Stimulated activated CD4-positive, alpha-beta T cell treated with anti-CD3 and anti-CD28 coated beads, Interleukin-1b, Interleukin-23, amount 100 ng/mL, for 48 hours (primary cell): ENCODE measurements around the gene RER1.

Experiments used
- DNase-seq: peaks from one replicate; pipeline ENCODE4 v3.0.0-alpha.2; 2020

The RER1 gene

GRCh38 chr1:2392686-2393085 lies 1.0 kb downstream of the RER1 start:
- DNase-seq = no peak

GRCh38 chr1:2393471-2393877 lies 1.8 kb downstream of the RER1 start:
- no peak for DNase-seq

GRCh38 chr1:2394220-2394619 lies 2.6 kb downstream of the RER1 start:
- DNase-seq = no peak

GRCh38 chr1:2394761-2395160 lies 3.1 kb downstream of the RER1 start:
- no peak for DNase-seq

- no peak for DNase-seq
Measured at GRCh38 chr1:2395245-2395644, 3.6 kb downstream of the RER1 start.

GRCh38 chr1:2396059-2396458 lies 4.4 kb downstream of the RER1 start:
- no peak for DNase-seq

- no peak for DNase-seq
Measured at GRCh38 chr1:2396476-2396875, 4.8 kb downstream of the RER1 start.

GRCh38 chr1:2397007-2397679 lies 5.5 kb downstream of the RER1 start:
- no peak for DNase-seq

GRCh38 chr1:2398871-2399270 lies 7.2 kb downstream of the RER1 start:
- DNase-seq = no peak

- no peak for DNase-seq
Measured at GRCh38 chr1:2399890-2400575, 8.4 kb downstream of the RER1 start.

- DNase-seq = no peak
Measured at GRCh38 chr1:2400576-2400909, 8.9 kb downstream of the RER1 start.

GRCh38 chr1:2400950-2401649 lies 9.5 kb downstream of the RER1 start:
- DNase-seq = no peak

- no peak for DNase-seq
Measured at GRCh38 chr1:2402420-2402819, 10.8 kb downstream of the RER1 start.

- no peak for DNase-seq
Measured at GRCh38 chr1:2403273-2403672, 11.6 kb downstream of the RER1 start.

GRCh38 chr1:2404142-2404889 lies 12.7 kb downstream of the RER1 start:
- DNase-seq = no peak

- no peak for DNase-seq
Measured at GRCh38 chr1:2404890-2405511, 13.4 kb downstream of the RER1 start.

GRCh38 chr1:2405588-2406295 lies 14.1 kb downstream of the RER1 start:
- DNase-seq = no peak

- DNase-seq = no peak
Measured at GRCh38 chr1:2406451-2407041, 14.9 kb downstream of the RER1 start.

GRCh38 chr1:2407166-2407990 lies 15.7 kb downstream of the RER1 start:
- no peak for DNase-seq

- DNase-seq = no peak
Measured at GRCh38 chr1:2407991-2408275, 16.3 kb downstream of the RER1 start.

GRCh38 chr1:2408456-2408855 lies 16.8 kb downstream of the RER1 start:
- no peak for DNase-seq
